Activated effector memory CD4-positive, alpha-beta T cell treated with Interleukin-2 at 50 U/mL for 16 hours (primary cell): ENCODE data around the gene USB1.
"Not testable (repeated sequence)": the region's sequence is repeated elsewhere in the genome, so short reads cannot be mapped to it uniquely, and the experiment has no call there.

ENCODE experiments used
- DNase-seq: peaks from one replicate; pipeline ENCODE4 v3.0.0-alpha.2; 2020

USB1 gene

DNA sequence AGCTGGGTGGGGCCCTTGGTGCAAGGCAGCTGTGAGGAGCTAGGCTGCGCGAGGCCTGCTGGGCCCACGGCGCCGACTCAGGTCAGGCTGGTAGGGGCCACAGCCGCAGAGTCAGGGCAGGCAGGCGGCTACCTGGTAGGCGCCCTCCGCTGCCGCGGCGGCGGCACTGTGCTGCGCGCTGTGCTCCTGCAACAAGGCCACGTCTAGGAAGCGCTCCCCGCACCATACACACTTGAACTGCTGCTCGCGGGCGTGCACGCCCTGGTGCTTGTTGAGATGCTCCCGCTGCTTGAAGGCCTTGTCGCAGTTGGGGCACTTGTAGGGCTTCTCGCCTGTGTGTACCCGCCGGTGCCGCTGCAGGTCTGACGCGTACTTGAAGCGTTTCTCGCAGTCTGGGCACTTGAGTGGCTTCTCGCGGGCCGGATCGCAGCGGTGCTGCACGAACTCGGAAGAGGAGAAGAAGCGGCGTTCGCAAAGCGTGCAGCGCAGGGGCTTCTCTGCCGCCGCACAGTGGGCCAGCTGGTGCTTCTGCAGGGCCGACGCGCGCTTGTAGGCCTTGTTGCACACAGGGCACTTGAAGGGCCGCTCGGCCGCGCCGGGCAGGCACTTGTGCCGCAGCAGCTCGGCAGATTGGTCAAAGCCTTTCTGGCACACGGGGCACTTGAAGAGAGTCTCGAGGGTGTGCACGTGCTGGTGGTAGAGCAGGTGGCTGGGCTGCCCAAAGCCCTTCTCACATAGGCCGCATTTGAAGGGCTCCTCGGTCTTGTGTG is 4.6 kb upstream of the USB1 start:
- no peak for DNase-seq

DNA sequence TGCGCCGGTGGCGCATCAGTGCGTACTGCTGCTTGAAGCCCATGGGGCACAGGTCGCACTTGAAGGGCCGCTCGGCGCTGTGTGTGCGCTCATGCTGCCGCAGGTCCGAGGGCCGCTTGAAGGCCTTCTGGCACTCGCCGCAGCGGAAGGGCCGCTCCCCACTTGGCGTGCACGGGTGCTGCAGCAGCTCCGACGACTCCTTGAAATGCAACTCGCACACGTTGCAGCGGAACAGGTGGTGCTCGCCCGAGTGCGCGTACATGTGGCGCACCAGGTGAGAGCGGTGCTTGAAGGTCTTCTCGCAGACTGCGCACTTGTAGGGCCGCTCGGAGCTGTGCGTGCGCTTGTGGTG is 4.1 kb upstream of the USB1 start:
- DNase-seq, result no peak

- DNase-seq, result no peak
Measured at GRCh38 chr16:57997528-57998265, 3.5 kb upstream of the USB1 start.

DNA sequence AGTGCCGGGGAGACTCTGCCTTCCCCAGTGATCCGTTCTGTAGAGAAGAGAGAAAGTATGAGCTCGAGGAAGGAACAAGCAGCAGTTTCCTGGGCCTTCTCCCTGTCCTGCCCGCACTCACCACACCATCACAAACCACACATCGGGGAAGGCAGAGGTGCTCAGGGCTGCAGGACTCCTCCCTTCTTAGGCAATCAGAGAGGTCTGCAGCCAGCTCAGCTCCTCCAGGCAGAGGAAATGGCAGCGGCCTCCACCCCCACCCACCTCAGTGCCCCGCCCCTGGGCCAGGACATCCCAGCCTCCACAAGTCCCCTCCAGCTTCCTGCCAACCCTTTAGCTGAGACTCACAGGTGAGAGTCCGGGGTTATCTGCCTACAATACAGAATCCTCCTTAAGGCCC is 2.7 kb upstream of the USB1 start:
- DNase-seq, result peak; percentile 62

DNA sequence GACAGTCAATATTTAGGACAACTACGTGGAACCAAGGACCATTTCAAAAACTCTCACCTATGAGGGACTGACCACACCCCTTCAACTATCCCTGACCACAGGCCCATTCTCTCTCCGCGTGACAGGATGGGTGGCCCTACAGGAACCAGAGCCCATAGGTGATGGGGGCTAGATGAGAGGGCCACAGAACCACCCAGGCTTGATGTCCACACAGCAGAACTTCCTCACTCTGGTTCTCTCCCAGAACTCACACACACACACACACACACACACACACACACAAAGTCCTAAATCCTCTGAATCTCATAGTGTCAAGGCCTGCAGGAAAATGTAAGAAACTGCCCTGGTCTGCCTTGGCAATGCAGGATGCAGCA is 2.2 kb upstream of the USB1 start:
- no peak for DNase-seq

GRCh38 chr16:57999366-57999970 is 1.7 kb upstream of the USB1 start:
- peak; percentile 31 for DNase-seq

GRCh38 chr16:57999971-58000705 is 1.1 kb upstream of the USB1 start, which contains the start of gene ZNF319:
ZNF319 (minus strand) TSS chr16:58000672; CDS start chr16:57998265, 2,407 bp downstream.
- DNase-seq, result no peak

DNA sequence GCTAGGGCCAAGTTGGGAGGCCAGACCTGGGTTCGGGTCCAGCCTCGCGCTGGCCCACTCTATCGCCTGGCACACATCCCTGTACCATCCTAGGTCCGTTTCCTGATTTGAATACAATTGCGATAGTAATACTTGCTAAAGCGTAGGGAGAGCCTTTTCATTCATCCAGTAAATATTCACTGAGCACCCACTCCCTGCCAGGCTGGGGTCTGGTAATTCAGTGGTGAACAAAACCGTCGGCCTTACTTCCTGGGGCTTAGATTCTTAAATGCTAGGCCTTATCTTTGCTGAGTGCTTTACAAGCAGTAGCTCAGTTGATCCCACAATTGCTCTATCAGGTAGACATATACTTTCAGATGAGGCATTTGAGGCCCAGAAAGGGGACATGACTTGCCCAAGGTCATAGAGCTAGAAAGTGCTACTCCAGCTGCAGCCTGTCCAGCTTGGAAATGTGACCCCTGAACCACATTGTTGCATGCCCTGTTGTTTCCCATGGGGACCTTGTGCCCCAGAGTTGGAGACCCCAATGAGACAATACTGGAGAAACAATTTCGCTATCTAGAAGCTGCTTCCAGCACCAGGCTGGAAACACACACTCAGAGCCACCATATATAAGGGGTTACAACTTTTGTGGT is 691 bp downstream of the USB1 start:
- DNase-seq, result no peak

GRCh38 chr16:58002416-58002800 is 1.2 kb downstream of the USB1 start:
- no peak for DNase-seq

GRCh38 chr16:58002936-58003335 is 1.7 kb downstream of the USB1 start:
- DNase-seq, result no peak

- not testable (repeated sequence) for DNase-seq
Measured at GRCh38 chr16:58004736-58005135, 3.5 kb downstream of the USB1 start.

DNA sequence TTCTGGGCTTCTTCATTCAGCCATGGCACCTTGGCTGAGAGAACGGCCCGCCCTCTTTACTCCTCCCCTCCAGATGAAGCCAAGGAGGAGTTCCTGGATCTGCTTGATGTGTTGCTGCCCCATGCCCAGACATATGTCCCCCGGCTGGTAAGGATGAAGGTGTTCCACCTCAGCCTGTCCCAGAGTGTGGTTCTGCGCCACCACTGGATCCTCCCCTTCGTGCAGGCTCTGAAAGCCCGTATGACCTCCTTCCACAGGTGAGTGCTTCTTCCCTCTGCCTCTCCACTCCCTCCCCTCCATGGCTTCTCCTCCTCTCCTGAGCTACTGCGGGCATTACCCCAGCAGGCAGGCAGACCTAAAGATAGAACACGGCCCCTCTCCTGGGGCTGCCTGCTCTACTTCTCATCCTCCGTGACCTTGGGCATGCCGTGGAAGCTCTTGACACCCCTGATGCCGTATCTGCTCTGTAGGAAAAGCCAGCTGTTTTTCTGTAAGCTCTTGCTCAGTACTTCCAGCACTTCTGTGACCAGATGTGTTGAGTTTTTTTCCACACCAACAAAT is 8.7 kb downstream of the USB1 start:
- no peak for DNase-seq

GRCh38 chr16:58010886-58011285 is 9.7 kb downstream of the USB1 start:
- no peak for DNase-seq

DNA sequence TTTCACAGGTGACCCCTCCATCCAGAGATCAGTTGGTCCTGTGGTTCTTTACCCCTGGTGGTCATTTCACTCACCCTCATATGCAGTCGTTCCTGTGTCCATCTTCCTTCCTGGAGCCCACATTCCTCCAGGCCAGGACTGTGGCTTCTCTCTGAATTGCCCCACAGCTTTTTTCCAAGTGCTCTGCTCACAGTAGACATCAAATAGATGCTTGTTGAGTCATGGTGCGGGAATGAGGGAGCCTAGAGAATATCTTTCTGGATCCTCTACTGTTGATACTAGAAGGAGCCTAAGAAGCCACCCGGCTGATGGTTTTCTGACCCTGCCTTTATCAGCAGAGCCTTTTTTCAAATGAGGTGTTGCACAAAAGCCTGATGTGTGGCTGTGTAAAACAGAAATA is 10.4 kb downstream of the USB1 start:
- no peak for DNase-seq

DNA sequence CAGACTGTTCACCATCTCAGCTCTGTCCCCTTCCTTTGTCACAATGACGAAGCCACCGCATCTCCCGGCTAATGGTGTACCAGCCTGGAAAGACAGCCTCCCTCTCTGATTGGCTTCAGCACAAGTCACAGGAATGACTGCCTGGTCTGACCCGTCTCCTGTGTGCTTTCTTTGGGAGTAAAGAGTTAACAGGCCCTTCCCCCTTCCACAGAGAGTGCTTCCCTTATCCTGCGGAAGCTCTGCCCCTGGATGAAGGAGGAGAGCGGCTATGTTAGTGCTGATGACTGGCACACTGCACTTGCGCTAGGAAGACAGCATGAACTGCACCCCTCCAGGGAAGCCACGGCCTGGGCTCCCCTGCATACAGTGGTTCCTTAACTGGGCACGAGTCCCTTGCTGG is 11.3 kb downstream of the USB1 start:
- DNase-seq, result no peak

DNA sequence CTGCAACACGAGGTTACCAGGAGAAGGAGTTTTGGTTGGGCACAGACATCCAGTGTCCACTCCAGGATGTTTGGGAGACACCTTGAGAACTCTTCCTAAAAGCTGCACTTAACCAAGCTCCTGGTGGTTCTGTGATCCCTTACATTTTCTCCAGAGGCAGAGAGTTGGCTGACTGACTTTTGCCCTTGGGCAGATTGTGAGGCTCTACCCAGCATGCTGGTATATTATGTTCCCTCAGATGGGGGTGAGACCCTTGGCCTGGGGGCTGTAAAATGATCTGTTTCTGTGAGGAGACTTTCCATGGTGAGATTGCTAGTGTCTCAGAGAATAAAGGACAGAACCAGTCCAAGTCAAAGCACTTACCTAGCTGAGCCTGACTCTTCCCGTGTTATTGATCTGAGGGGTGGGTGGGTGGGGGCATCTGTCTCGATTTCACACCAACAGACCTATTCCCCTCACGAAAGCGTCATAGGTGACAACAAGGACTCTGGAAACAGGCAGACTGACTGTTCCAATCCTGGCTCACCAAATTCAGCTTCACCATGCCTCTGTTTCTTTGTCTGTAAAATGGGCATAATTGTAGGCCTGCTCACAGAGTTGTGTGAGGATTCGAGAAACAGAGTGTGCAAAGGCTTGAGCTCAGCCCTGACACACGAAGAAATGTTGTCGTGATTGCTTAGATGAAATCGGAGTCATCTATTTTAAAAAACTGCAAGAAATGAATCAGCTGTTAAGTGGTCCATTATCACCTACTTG is 12.2 kb downstream of the USB1 start:
- no peak for DNase-seq

DNA sequence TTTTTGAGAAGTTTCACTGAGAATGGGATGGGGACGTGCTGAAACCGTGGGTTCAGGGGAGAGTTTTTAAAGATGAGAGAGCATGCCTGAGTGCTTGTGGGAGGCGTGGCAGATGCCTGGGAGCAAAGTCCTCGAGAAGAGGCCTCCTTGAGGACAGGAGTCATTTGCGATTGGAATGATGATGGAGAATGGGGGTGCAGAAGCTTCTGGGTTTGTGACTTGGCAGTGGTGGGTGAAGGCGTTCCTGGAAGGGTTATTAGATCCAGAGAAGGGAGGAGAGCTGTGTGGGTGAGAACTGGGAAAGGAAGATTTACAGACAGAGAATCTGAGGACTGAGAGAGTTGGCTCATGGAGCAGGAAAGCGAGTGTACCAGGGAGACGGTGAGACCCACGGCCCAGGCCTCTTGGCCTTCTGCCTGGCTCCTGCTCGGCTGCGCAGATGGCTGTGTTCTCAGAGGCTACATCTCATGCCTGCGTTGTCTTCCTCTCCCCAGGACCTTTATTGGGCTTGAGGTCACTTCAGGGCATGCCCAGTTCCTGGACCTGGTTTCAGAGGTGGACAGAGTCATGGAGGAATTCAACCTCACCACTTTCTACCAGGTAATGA is 15.7 kb downstream of the USB1 start:
- DNase-seq, result no peak

GRCh38 chr16:58018803-58019202 is 17.6 kb downstream of the USB1 start:
- no peak for DNase-seq

- no peak for DNase-seq
Measured at GRCh38 chr16:58019866-58020538, 18.8 kb downstream of the USB1 start.

- peak; percentile 46 for DNase-seq
Measured at GRCh38 chr16:58020628-58021521, 19.7 kb downstream of the USB1 start.
